Natural killer cell treated with Interleukin-12 subunit alpha and Interleukin-12 subunit beta and Interleukin-15 and Interleukin-18, amount 100 ng/mL, for 72 hours (primary cell): ENCODE data around the gene INSC. TPM values are rescaled to one million over a fixed set of nuclear protein-coding genes. Genes with fewer than 3 reads are reported as not detected.

Source experiments
- ATAC-seq, 2 donors: fragments of 150-1000 bp; cut with Tn5 transposase in 1 of 2; sonication (Bioruptor Pico), chemical (Tn5 transposase) in 1 of 2; 2 replicates each; pipeline ENCODE4 v1.10.0; 2021
- DNase-seq: peaks from one replicate; pipeline ENCODE4 v3.0.0; 2022; ENCODE audit warnings: low spot score
- H3K27ac Mint-ChIP-seq, 2 donors: 1 replicate in 1 of 2; 2 replicates in 1 of 2; pipeline ENCODE4 v1.8.0; 2022; ENCODE audit warnings: mixed read lengths in 2 of 2, mild to moderate bottlenecking in 1 of 2, moderate library complexity in 1 of 2
- H3K27me3 Mint-ChIP-seq, 2 donors: 1 replicate in 1 of 2; 2 replicates in 1 of 2; pipeline ENCODE4 v1.8.0; 2022; ENCODE audit warnings: mixed read lengths in 2 of 2
- H3K36me3 Mint-ChIP-seq: one replicate; pipeline ENCODE4 v1.8.0; 2022; ENCODE audit warnings: mixed read lengths
- H3K4me1 Mint-ChIP-seq, 2 donors: 1 replicate in 1 of 2; 2 replicates in 1 of 2; pipeline ENCODE4 v1.8.0; 2022; ENCODE audit warnings: low read depth in 2 of 2, mixed read lengths in 2 of 2, mild to moderate bottlenecking in 1 of 2
- H3K4me3 Mint-ChIP-seq: one replicate; pipeline ENCODE4 v1.8.0; 2022; ENCODE audit warnings: mixed read lengths
- H3K9me3 Mint-ChIP-seq: 2 replicates; pipeline ENCODE4 v1.8.0; 2022; ENCODE audit warnings: mixed read lengths
- total RNA-seq, 2 donors: library from RNA; stranded (reverse); gene quantifications; one replicate each; pipeline ENCODE4 v1.2.3, GENCODE V29; 2022

Gene INSC
- total RNA-seq, 2 donors from 2014 or later = 0.55 TPM; not detected in 1

- no peak overlapping the region for H3K27ac Mint-ChIP-seq
- DNase-seq (no peak), ATAC-seq (no peak)
- no peak overlapping the region for H3K4me3 Mint-ChIP-seq
- H3K9me3 Mint-ChIP-seq = no peaks in the 10 kb centered on the region
- H3K36me3 Mint-ChIP-seq = no peaks in the 10 kb centered on the region
- peaks cover 5 to 13% of the 10 kb centered on the region in 2 donors for H3K4me1 Mint-ChIP-seq
- H3K27me3 Mint-ChIP-seq = no peaks in the 10 kb centered on the region
These were observed 30.9 kb downstream of the INSC start for GRCh38 chr11:15145615-15146014.

GRCh38 chr11:15146271-15147003 lies 31.7 kb downstream of the INSC start:
- Mint-ChIP-seq H3K27ac (no peak overlapping the region), H3K9me3 (no peaks in the 10 kb centered on the region), H3K36me3 (no peaks in the 10 kb centered on the region), H3K27me3 (no peaks in the 10 kb centered on the region), H3K4me3 (no peak overlapping the region), H3K4me1 (peaks cover 7 to 14% of the 10 kb centered on the region in 2 donors)
- ATAC-seq = no peak
- DNase-seq = no peak

GRCh38 chr11:15148169-15148568 lies 33.4 kb downstream of the INSC start:
- no peak for ATAC-seq
- Mint-ChIP-seq H3K4me3 (no peak overlapping the region), H3K9me3 (no peaks in the 10 kb centered on the region), H3K36me3 (no peaks in the 10 kb centered on the region), H3K4me1 (peaks cover 7 to 21% of the 10 kb centered on the region in 2 donors), H3K27me3 (no peaks in the 10 kb centered on the region), H3K27ac (no peak overlapping the region)
- DNase-seq = no peak

- Mint-ChIP-seq H3K27me3 (no peaks in the 10 kb centered on the region), H3K27ac (no peak overlapping the region)
- ATAC-seq = no peak
These were observed 34.3 kb downstream of the INSC start for GRCh38 chr11:15149050-15149449.

GRCh38 chr11:15150507-15150906 lies 35.8 kb downstream of the INSC start:
- no peak for ATAC-seq
- no peak for DNase-seq
- H3K27me3 Mint-ChIP-seq = no peaks in the 10 kb centered on the region
- no peak overlapping the region for H3K4me3 Mint-ChIP-seq
- H3K4me1 Mint-ChIP-seq = peaks cover 7 to 21% of the 10 kb centered on the region in 2 donors
- H3K36me3 Mint-ChIP-seq = no peaks in the 10 kb centered on the region
- H3K27ac Mint-ChIP-seq = no peak overlapping the region
- H3K9me3 Mint-ChIP-seq = no peaks in the 10 kb centered on the region

More at GRCh38 chr11:15149050-15149449, 34.3 kb downstream of the INSC start:
- H3K9me3 Mint-ChIP-seq = no peaks in the 10 kb centered on the region
- no peaks in the 10 kb centered on the region for H3K36me3 Mint-ChIP-seq
- peaks cover 7 to 21% of the 10 kb centered on the region in 2 donors for H3K4me1 Mint-ChIP-seq
- H3K4me3 Mint-ChIP-seq = no peak overlapping the region
- DNase-seq = no peak

GRCh38 chr11:15153231-15153630 lies 38.5 kb downstream of the INSC start:
- Mint-ChIP-seq H3K4me3 (no peak overlapping the region), H3K4me1 (peaks cover 7 to 21% of the 10 kb centered on the region in 2 donors), H3K36me3 (no peaks in the 10 kb centered on the region), H3K27ac (no peak overlapping the region), H3K9me3 (no peaks in the 10 kb centered on the region), H3K27me3 (peaks cover 0 to 6% of the 10 kb centered on the region in 2 donors)
- DNase-seq = no peak
- ATAC-seq = no peak

GRCh38 chr11:15157181-15157580 lies 42.5 kb downstream of the INSC start:
- Mint-ChIP-seq H3K27ac (no peak overlapping the region), H3K27me3 (peaks cover 6 to 15% of the 10 kb centered on the region in 2 donors), H3K9me3 (no peaks in the 10 kb centered on the region), H3K4me3 (no peak overlapping the region), H3K4me1 (no peaks in the 10 kb centered on the region), H3K36me3 (no peaks in the 10 kb centered on the region)
- no peak for DNase-seq
- ATAC-seq = no peak

GRCh38 chr11:15157606-15158137 lies 42.9 kb downstream of the INSC start:
- Mint-ChIP-seq H3K27me3 (peaks cover 6 to 15% of the 10 kb centered on the region in 2 donors), H3K27ac (no peak overlapping the region), H3K36me3 (no peaks in the 10 kb centered on the region), H3K4me3 (no peak overlapping the region), H3K9me3 (no peaks in the 10 kb centered on the region), H3K4me1 (no peaks in the 10 kb centered on the region)
- no peak for ATAC-seq
- DNase-seq = no peak

- H3K27ac Mint-ChIP-seq = no peak overlapping the region
- H3K36me3 Mint-ChIP-seq = no peaks in the 10 kb centered on the region
- DNase-seq (no peak), ATAC-seq (no peak)
- H3K27me3 Mint-ChIP-seq = peaks cover 9 to 20% of the 10 kb centered on the region in 2 donors
- H3K4me3 Mint-ChIP-seq = no peak overlapping the region
- no peaks in the 10 kb centered on the region for H3K4me1 Mint-ChIP-seq
- no peaks in the 10 kb centered on the region for H3K9me3 Mint-ChIP-seq
These were observed 43.8 kb downstream of the INSC start for GRCh38 chr11:15158351-15159015.

- Mint-ChIP-seq H3K27ac (no peak overlapping the region), H3K36me3 (no peaks in the 10 kb centered on the region), H3K4me1 (no peaks in the 10 kb centered on the region), H3K27me3 (peaks cover 9 to 26% of the 10 kb centered on the region in 2 donors), H3K4me3 (no peak overlapping the region), H3K9me3 (no peaks in the 10 kb centered on the region)
- ATAC-seq (peak in 1 of 2 donors; percentile 44), DNase-seq (no peak)
These were observed 44.4 kb downstream of the INSC start for GRCh38 chr11:15159085-15159484.

- Mint-ChIP-seq H3K36me3 (no peaks in the 10 kb centered on the region), H3K27ac (no peak overlapping the region), H3K27me3 (peaks cover 17 to 34% of the 10 kb centered on the region in 2 donors), H3K4me1 (no peaks in the 10 kb centered on the region), H3K9me3 (no peaks in the 10 kb centered on the region), H3K4me3 (no peak overlapping the region)
- no peak for DNase-seq
- ATAC-seq = no peak
These were observed 47.1 kb downstream of the INSC start for GRCh38 chr11:15161790-15162189.

- H3K4me3 Mint-ChIP-seq = no peak overlapping the region
- H3K27me3 Mint-ChIP-seq = peaks cover 18 to 32% of the 10 kb centered on the region in 2 donors
- no peaks in the 10 kb centered on the region for H3K9me3 Mint-ChIP-seq
- no peaks in the 10 kb centered on the region for H3K4me1 Mint-ChIP-seq
- H3K36me3 Mint-ChIP-seq = no peaks in the 10 kb centered on the region
- H3K27ac Mint-ChIP-seq = no peak overlapping the region
- DNase-seq = no peak
- ATAC-seq = no peak
These were observed 48.4 kb downstream of the INSC start for GRCh38 chr11:15163136-15163535.

- H3K27me3 Mint-ChIP-seq = peaks cover 16 to 26% of the 10 kb centered on the region in 2 donors
- no peak overlapping the region for H3K4me3 Mint-ChIP-seq
- no peak overlapping the region for H3K27ac Mint-ChIP-seq
- H3K9me3 Mint-ChIP-seq = no peaks in the 10 kb centered on the region
- H3K4me1 Mint-ChIP-seq = no peaks in the 10 kb centered on the region
- no peak for ATAC-seq
- no peaks in the 10 kb centered on the region for H3K36me3 Mint-ChIP-seq
- DNase-seq = no peak
These were observed 51.5 kb downstream of the INSC start for GRCh38 chr11:15166204-15166603.

- Mint-ChIP-seq H3K9me3 (no peaks in the 10 kb centered on the region), H3K4me1 (no peaks in the 10 kb centered on the region), H3K27me3 (peaks cover 21 to 27% of the 10 kb centered on the region in 2 donors), H3K36me3 (no peaks in the 10 kb centered on the region), H3K4me3 (no peak overlapping the region), H3K27ac (no peak overlapping the region)
- DNase-seq (no peak), ATAC-seq (no peak)
These were observed 55.3 kb downstream of the INSC start for GRCh38 chr11:15169815-15170551.
